Upper lobe of left lung (tissue), 6 donors: ENCODE measurements around the gene KLF2. TPM values are rescaled to one million over a fixed set of nuclear protein-coding genes. Genes with fewer than 3 reads are reported as not detected.
"Not testable (repeated sequence)": the region's sequence is repeated elsewhere in the genome, so short reads cannot be mapped to it uniquely, and the experiment has no call there.

Experiments used
- ATAC-seq, 2 donors: fragments of 200-7000 bp; cut with Tn5 transposase; one replicate each; pipeline ENCODE4 v1.9.1; 2022; ENCODE audit warnings: mild to moderate bottlenecking in 2 of 2, moderate library complexity in 2 of 2; ENCODE audit not compliant: low FRiP score in 2 of 2
- DNase-seq, 2 donors: peaks; one replicate each; pipeline ENCODE4 v3.0.0-alpha.2; 2019 to 2020
- H3K27ac ChIP-seq, 4 donors: fragments of 200-600 bp; sonication (generic); one replicate each; pipeline ENCODE4 v1.5.1; 2016 to 2019
- H3K27me3 ChIP-seq, 4 donors: fragments of 200-600 bp; sonication (generic); one replicate each; pipeline ENCODE4 v1.5.1; 2017 to 2019
- H3K36me3 ChIP-seq, 4 donors: fragments of 200-600 bp; sonication (generic); one replicate each; pipeline ENCODE4 v1.5.1; 2016 to 2019
- H3K4me1 ChIP-seq, 4 donors: fragments of 200-600 bp; sonication (generic); one replicate each; pipeline ENCODE4 v1.5.1; 2018 to 2019
- H3K4me3 ChIP-seq, 4 donors: fragments of 200-600 bp; sonication (generic); one replicate each; pipeline ENCODE4 v1.5.1; 2017 to 2019; ENCODE audit warnings: mild to moderate bottlenecking in 2 of 4, moderate library complexity in 1 of 4
- H3K9me3 ChIP-seq, 4 donors: fragments of 200-600 bp; sonication (generic); one replicate each; pipeline ENCODE4 v1.5.1; 2018 to 2019
- EP300 ChIP-seq, 4 donors: sonication (generic); formaldehyde crosslinking; IDR thresholded peaks; one replicate each; pipeline ENCODE4 v1.5.1; 2017; ENCODE audit warnings: antibody characterized with exemption in 4 of 4, control low read depth in 2 of 4
- POLR2A ChIP-seq, 4 donors: fragments of 450-650 bp; IDR thresholded peaks; one replicate each; pipeline ENCODE4 v1.5.1; 2016 to 2017; ENCODE audit warnings: antibody characterized with exemption in 4 of 4, mild to moderate bottlenecking in 2 of 4
- POLR2AphosphoS5 ChIP-seq, 2 donors: sonication (generic); formaldehyde crosslinking; IDR thresholded peaks; one replicate each; pipeline ENCODE4 v1.5.1; 2017; ENCODE audit warnings: antibody characterized with exemption in 2 of 2
- WGBS, 2 donors: methylation state at CpG; one replicate each; pipeline ENCODE4 v1.1.5; 2017 to 2018; 5-methylcytosine and 5-hydroxymethylcytosine counted together
- total RNA-seq, 6 donors: library from RNA; depleted of rRNA in 4 of 6; stranded (reverse); fragments of >200 nt in 4 of 6; gene quantifications; one replicate each; pipeline versions ENCODE4 v1.1.0 to v1.2.1, GENCODE V29; 2016 to 2021
- TF ChIP-seq, protein P1 (sequence below), 6 experiments: fragments of 450-650 bp in 4 of 6; fragments of 200-600 bp in 2 of 6; sonication (generic) in 2 of 6; IDR thresholded peaks; one replicate each; pipeline ENCODE4 v1.5.1; 2016 to 2019; ENCODE audit warnings: antibody characterized with exemption in 6 of 6
- donor health status: DM: no; HTN: no; CAD: no; lungs with moderate emphysema.
- donor health status: DM: no; HTN: yes; CAD: no; lungs with severe emphysema.

Gene KLF2
- total RNA-seq, 6 donors from 2014 or later: 26.2 to 298 (median 75.8) TPM

DNA sequence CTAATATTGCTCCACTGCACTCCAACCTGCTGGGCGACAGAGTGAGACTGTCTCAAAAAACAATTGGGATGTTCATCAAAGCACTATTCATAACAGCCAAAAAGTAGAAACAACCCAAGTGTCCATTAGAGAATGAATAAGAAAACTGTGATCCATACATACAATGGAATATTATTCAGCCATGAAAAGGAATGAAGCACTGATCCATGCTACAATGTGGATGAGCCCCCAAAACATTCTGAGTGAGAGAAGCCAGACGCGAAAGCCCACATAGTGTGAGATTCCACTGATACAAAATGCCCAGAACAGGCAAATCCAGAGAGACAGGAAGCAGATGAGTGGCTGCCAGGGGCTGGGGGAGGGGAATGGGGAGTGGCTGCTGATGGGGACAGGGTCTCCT, 16.0 kb downstream of the KLF2 start:
- peaks cover 43 to 55% (median 44%) of the 10 kb centered on the region in 4 donors for H3K4me1 ChIP-seq
- no peaks in the 10 kb centered on the region for H3K36me3 ChIP-seq
- no peak for ATAC-seq
- H3K4me3 ChIP-seq: no peak overlapping the region
- peak overlapping the region in 1 of 4 donors; percentile 35 for H3K27ac ChIP-seq
- no peak for DNase-seq
- H3K27me3 ChIP-seq: no peaks in the 10 kb centered on the region
- WGBS, 2 donors: 88 to 95% methylated on average over 3 of the region's 3 CpGs
- TF ChIP-seq POLR2A (IDR thresholded peaks at IDR 0.05) (no peak), EP300 (IDR thresholded peaks at IDR 0.05) (no peak), POLR2AphosphoS5 (IDR thresholded peaks at IDR 0.05) (no peak)
- TF ChIP-seq, protein P1, sequence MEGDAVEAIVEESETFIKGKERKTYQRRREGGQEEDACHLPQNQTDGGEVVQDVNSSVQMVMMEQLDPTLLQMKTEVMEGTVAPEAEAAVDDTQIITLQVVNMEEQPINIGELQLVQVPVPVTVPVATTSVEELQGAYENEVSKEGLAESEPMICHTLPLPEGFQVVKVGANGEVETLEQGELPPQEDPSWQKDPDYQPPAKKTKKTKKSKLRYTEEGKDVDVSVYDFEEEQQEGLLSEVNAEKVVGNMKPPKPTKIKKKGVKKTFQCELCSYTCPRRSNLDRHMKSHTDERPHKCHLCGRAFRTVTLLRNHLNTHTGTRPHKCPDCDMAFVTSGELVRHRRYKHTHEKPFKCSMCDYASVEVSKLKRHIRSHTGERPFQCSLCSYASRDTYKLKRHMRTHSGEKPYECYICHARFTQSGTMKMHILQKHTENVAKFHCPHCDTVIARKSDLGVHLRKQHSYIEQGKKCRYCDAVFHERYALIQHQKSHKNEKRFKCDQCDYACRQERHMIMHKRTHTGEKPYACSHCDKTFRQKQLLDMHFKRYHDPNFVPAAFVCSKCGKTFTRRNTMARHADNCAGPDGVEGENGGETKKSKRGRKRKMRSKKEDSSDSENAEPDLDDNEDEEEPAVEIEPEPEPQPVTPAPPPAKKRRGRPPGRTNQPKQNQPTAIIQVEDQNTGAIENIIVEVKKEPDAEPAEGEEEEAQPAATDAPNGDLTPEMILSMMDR (IDR thresholded peaks at IDR 0.05): no peak
- H3K9me3 ChIP-seq: no peaks in the 10 kb centered on the region

DNA sequence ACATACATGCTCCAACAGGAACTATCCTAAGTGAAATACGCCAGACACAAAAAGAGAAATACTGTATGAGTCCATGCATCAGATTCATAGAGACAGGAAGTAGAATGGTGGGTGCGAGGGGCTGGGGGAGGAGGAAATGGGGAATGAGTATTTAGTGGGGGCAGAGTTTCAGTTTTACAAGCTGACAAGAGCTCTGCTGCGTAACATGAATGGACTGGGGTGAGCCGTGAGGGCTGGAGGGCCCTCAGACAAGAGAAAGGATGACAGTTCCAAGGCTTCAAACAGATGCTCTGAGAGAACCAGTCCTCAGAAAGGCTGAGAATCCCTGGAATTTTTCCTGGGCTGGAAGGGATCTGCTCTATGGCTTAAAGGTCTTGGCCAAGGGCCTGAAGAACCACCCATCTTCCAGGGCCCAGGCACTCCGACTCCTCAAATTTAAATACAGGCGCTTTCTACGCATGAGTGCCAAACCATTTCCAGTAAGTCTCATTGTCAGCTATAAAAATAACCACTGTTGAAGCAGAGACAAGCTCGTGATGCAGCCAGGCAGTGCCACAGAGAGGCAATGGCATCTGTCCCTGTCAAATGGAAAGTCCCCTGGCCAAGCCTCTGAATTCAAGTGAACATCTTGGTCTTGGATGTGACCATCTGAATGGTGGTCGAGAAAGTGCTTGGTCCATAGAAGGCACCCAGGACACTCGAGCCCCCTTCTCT, 17.5 kb downstream of the KLF2 start:
- H3K36me3 ChIP-seq: no peaks in the 10 kb centered on the region
- peak in 1 of 2 donors; percentile 39 for ATAC-seq
- WGBS, 2 donors: 45 to 56% methylated on average over 7 to 10 of the region's 10 CpGs
- no peak overlapping the region for H3K4me3 ChIP-seq
- H3K9me3 ChIP-seq: no peaks in the 10 kb centered on the region
- no peaks in the 10 kb centered on the region for H3K27me3 ChIP-seq
- DNase-seq: no peak
- peak overlapping the region; percentile 55 to 80 (median 76) for H3K27ac ChIP-seq
- peak; percentile 31 to 53 for TF ChIP-seq POLR2AphosphoS5 (IDR thresholded peaks at IDR 0.05)
- peak in 2 of 4 donors; percentile 59 to 69 for TF ChIP-seq EP300 (IDR thresholded peaks at IDR 0.05)
- TF ChIP-seq, protein P1 (IDR thresholded peaks at IDR 0.05): no peak
- peak in 1 of 4 donors; percentile 18 for TF ChIP-seq POLR2A (IDR thresholded peaks at IDR 0.05)
- peaks cover 43 to 61% (median 49%) of the 10 kb centered on the region in 4 donors for H3K4me1 ChIP-seq

DNA sequence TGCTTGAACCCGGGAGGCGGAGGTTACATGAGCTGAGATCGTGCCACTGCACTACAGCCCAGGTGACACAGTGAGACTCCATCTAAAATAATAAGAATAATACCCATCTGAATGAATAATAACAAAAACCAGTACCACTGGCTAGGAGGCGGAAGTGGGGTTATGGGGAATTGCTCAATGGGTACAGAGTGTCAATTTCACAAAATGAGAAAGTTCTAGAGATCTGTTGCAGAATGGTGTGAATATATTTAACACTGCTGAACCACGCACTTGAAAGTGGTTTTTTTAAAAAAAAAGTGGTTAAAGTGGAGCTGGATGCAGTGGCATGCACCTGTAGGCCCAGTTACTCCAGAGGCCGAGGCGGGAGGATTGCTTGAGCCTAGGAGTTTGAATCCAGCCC, 18.5 kb downstream of the KLF2 start:
- H3K9me3 ChIP-seq: no peaks in the 10 kb centered on the region
- TF ChIP-seq POLR2AphosphoS5 (IDR thresholded peaks at IDR 0.05) (no peak), POLR2A (IDR thresholded peaks at IDR 0.05) (no peak), EP300 (IDR thresholded peaks at IDR 0.05) (no peak)
- TF ChIP-seq, protein P1 (IDR thresholded peaks at IDR 0.05): no peak
- no peak overlapping the region for H3K4me3 ChIP-seq
- H3K4me1 ChIP-seq: peaks cover 41 to 59% (median 46%) of the 10 kb centered on the region in 4 donors
- no peak for ATAC-seq
- no peaks in the 10 kb centered on the region for H3K27me3 ChIP-seq
- peak overlapping the region; percentile 55 to 80 (median 76) for H3K27ac ChIP-seq
- H3K36me3 ChIP-seq: no peaks in the 10 kb centered on the region
- 84 to 87% methylated on average over 7 of the region's 7 CpGs for WGBS, 2 donors
- DNase-seq: no peak

DNA sequence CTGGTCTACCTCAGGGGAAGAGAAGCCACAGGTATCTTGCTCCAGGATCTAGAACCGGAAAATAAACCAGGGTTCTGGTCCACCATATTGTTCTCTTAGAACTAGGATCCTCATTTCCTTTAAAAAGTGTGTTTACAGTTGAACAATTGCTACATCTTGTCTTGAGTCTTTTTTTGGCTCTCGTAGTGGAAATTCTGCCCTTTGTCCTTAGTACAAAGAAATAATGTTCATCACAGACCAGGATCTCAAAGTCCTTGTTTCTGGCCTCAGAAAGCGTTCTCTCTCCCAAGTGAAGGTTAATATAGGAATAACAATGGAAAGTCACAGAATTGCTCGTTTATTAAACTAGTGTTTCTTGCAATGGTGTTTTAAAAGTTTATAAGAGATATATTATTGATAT, 20.8 kb downstream of the KLF2 start:
- DNase-seq (no peak), ATAC-seq (no peak)
- no peaks in the 10 kb centered on the region for H3K27me3 ChIP-seq
- H3K4me1 ChIP-seq: peaks cover 31 to 50% (median 38%) of the 10 kb centered on the region in 4 donors
- no peaks in the 10 kb centered on the region for H3K36me3 ChIP-seq
- WGBS, 2 donors: 63 to 72% methylated on average over 4 of the region's 4 CpGs
- no peak overlapping the region for H3K4me3 ChIP-seq
- H3K9me3 ChIP-seq: no peaks in the 10 kb centered on the region
- TF ChIP-seq, protein P1 (IDR thresholded peaks at IDR 0.05): no peak
- TF ChIP-seq EP300 (IDR thresholded peaks at IDR 0.05) (peak in 1 of 4 donors; percentile 68), POLR2AphosphoS5 (IDR thresholded peaks at IDR 0.05) (no peak), POLR2A (IDR thresholded peaks at IDR 0.05) (no peak)
- peak overlapping the region; percentile 71 to 80 (median 74) for H3K27ac ChIP-seq

DNA sequence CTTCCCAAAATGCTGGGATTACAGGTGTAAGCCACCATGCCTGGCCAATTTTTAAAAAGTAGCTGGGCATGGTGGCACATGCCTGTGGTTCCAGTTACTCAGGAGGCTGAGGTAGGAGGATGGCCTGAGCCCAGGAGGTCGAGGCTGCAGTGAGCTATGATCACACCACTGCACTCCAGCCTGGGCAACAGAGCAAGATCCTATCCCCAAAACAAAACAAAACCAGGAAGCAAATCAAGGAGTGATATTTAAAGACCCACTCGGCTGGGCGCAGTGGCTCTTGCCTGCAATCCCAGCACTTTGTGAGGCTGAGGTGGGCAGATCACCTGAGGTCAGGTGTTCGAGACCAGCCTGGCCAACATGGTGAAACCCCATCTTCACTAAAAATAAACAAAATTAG, 22.5 kb downstream of the KLF2 start:
- H3K9me3 ChIP-seq, H3K27me3 ChIP-seq, H3K36me3 ChIP-seq, ATAC-seq, DNase-seq, H3K4me3 ChIP-seq: not testable (repeated sequence)
- 50 to 70% methylated on average over 4 of the region's 4 CpGs for WGBS, 2 donors
- Histone ChIP-seq H3K4me1 (peaks cover 31 to 45% (median 35%) of the 10 kb centered on the region in 4 donors), H3K27ac (peak overlapping the region; percentile 71 to 80 (median 74))
